ENCODE measurements around the gene RIMS1.
"Not testable (repeated sequence)": the region's sequence is repeated elsewhere in the genome, so short reads cannot be mapped to it uniquely, and the experiment has no call there.

Gene RIMS1

GRCh38 chr6:72250664-72251063, 364.3 kb downstream of the RIMS1 start:
- no peak for DNase-seq

DNA sequence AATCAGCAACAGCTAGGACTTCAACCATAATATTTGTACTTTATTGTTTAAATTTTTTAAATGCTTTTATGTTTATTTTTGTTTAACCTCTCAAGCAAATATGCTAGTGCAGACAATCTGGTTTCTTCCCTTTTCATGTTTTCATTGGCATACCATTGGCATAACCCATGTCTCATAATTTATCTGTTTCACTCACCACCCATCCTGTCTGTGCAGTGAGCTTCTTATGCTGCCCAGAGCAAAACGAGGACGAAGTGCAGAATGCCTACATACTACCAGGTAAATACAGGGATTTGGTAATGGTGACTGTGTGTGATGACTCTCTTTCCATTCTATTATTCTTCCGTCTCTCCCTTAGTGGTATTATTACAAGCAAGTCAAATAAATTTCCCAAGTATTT, 374.1 kb downstream of the RIMS1 start:
- DNase-seq, result no peak

DNA sequence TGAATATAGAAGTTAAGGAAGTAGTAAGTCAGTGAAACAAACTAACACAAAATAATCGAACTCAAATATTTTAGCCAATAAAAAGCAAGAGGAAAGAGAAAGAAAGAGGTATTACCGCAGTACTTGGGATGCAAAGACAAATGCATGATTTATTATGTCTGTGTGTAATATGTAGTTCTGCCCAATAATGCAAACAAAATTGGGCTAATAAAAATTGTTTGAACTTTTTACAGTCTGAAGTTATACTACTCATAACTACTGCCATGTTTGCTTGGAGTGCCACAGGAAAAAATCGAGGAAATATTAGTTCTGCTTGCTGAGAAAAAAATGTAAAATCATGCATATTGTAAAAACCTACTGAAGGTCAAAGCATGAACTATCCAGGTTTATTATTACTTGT, 375.2 kb downstream of the RIMS1 start:
- no peak for DNase-seq

- no peak for DNase-seq
Observed at GRCh38 chr6:72262254-72262653, 375.9 kb downstream of the RIMS1 start.

- no peak for DNase-seq
Observed at GRCh38 chr6:72267470-72267869, 381.1 kb downstream of the RIMS1 start.

DNA sequence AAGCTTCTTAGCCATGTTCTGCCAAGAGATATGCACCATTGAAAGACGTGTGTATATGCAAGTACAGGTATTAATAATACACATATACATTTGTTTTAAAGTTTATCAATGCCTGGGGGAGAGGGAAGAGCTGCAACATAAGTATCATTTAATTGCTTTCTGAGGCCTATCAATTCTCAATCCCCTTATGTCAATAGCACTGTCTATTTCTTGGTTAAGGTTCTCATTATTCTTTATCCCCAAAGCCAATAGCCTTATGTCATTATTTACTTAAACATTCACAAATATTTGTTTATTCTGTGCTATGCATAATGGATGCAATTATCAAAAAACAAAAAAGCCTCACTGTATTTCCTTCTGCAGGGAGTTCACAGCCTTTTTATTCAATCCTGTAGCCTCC, 385.2 kb downstream of the RIMS1 start:
- DNase-seq, result no peak

DNA sequence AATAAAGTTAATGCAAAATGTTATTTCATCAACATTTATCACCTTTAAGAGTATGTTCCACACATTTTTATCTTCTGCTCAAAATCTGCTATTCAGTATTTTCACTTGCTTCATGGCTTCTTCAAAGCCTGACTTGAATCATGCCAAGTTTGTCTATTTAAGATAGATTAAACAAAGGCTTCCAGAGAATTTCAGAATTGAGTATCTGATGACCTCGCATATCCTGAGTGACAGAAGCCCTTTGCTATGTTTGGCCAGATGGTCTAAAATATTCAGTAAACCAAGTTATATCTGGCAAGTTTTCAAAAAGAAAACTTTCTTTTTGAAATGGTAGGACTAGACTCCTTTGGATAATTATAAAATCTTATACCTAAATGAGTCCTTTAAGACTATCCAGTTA, 386.6 kb downstream of the RIMS1 start:
- DNase-seq, result no peak

- DNase-seq, result no peak
Observed at GRCh38 chr6:72275888-72276287, 389.5 kb downstream of the RIMS1 start.

- DNase-seq, result no peak
Observed at GRCh38 chr6:72282201-72282600, 395.9 kb downstream of the RIMS1 start.

- DNase-seq, result no peak
Observed at GRCh38 chr6:72283571-72283970, 397.2 kb downstream of the RIMS1 start.

GRCh38 chr6:72286911-72287311, 400.6 kb downstream of the RIMS1 start:
- DNase-seq, result no peak

DNA sequence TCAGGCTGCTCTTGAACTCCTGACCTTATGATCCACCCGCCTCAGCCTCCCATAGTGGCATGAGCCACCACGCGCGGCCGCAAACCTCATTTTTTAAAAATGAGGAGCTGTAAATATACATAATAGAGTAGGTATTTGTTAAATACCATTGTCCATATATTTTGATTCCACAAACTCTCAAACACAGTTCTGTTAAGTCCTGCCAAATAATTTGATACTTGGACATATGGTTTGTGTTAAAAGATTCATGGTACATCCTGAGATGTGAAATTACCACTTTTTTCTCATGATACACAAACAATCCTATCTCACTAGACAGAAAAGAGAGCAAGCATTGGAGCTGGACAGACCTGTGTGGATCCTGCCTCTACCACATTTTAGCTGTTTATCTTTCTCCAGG, 401.5 kb downstream of the RIMS1 start:
- no peak for DNase-seq

DNA sequence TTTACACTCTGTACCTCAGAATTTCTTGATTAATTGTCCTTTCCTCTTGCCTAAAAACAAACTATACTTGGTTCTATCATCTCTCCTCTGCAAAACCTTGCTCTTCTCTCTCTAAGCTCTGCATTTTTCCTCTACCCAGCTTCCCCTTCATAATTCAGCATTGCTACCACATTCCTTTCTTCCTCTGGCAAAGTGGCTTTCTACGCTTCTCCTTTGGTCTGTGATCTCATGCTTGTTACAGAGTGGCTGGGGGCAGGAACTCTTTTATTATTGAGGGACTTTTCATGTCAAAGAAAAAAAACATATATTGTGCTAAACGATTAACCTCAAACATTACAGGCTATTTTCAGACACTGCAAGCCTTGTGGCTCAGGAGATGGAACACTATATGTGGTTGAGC, 402.2 kb downstream of the RIMS1 start:
- DNase-seq, result no peak

- DNase-seq, result no peak
Observed at GRCh38 chr6:72290620-72291019, 404.3 kb downstream of the RIMS1 start.

- DNase-seq, result no peak
Observed at GRCh38 chr6:72296375-72296774, 410.0 kb downstream of the RIMS1 start.

DNA sequence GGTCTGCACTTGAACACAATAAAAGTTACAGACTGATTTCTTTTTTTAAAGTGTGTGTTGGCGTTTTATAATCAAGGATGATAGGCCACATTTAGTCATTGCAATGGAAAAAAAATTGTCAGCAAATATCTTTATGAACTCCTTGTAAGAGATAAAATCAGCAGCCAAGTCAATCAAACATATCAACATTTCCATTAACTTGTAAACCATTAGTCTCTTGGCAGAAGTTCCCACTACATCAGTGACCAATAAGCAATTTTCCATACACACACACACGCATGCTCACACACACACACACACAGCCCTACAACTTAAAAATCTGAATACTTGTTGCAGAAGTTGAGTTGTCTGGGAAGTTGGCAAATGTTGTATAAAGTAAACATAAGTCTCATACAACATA, 419.6 kb downstream of the RIMS1 start:
- DNase-seq, result no peak

DNA sequence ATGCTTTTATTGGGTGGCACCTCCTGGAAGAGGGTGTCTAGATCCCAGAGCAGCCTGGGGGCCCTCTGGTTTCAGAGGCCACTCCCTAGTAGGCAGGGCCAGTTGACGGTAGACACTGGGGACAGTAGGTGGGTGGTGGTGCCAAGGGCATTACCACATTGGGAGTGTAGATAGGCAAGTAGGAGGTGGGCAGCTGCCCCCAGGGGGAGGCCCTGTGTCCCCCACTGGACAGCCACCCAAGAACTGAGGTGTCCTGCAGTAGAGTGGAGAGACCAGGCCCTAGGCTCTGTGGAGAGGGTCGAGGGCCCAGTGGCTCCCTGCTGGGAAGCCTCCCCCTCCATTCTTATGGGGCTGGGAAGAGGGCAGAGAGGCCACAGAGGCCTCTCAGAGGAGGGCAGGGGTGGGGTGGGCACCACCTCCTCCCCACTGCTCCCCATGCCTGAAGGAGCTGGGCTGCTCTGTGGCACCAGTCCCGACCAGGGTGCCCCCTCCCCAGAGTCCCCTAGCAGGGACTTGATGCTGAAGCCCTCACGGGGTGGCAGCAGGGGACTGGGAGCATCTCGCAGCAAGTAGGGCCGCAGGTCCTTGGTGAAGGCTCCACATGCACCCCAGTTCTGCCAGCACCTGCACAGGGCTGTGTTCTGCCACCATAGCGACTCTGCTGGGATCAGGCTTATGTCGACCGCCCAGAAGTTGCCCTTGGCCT, 430.5 kb downstream of the RIMS1 start:
- no peak for DNase-seq

GRCh38 chr6:72321788-72322187, 435.4 kb downstream of the RIMS1 start:
- DNase-seq, result no peak

DNA sequence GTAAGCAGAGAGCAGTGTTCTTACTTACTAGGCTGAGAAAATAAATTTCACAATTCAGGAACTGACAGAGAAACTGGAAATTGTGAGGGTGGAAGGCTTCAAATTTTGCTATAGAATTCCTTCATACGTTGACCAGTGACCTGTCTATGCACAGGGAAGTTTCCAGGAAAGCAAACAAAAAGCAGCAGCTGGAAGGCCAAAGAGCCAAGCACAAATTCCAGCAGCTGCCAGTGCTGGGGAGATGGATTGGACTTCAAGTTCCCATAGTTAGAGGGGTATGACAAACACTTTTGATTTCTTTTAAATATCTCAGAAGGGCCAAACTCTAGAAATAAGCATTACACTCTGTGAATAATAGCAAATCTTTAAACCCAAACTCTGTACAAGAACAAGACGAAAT, 436.4 kb downstream of the RIMS1 start:
- DNase-seq, result no peak

DNA sequence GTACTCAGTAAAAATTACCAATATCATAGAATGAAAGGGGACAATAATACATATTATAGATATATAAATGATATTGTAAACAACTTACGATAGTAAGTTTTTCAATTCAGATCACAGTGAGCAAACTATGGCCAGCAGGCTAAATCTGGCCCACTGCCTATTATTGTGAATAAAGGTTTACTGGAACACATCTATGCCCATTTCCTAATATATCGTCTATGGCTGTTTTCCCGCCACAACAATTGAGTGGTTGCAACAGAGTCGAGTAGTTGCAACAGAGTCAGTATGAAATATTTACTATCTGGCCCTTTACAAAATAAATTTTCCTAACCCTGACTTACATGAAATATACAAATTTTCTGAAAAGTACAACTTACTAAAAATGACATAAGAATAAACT, 438.2 kb downstream of the RIMS1 start:
- DNase-seq, result no peak

- DNase-seq, result no peak
Observed at GRCh38 chr6:72328775-72329174, 442.4 kb downstream of the RIMS1 start.

- not testable (repeated sequence) for DNase-seq
Observed at GRCh38 chr6:72335203-72335602, 448.9 kb downstream of the RIMS1 start.

GRCh38 chr6:72348926-72349325, 462.6 kb downstream of the RIMS1 start:
- no peak for DNase-seq

DNA sequence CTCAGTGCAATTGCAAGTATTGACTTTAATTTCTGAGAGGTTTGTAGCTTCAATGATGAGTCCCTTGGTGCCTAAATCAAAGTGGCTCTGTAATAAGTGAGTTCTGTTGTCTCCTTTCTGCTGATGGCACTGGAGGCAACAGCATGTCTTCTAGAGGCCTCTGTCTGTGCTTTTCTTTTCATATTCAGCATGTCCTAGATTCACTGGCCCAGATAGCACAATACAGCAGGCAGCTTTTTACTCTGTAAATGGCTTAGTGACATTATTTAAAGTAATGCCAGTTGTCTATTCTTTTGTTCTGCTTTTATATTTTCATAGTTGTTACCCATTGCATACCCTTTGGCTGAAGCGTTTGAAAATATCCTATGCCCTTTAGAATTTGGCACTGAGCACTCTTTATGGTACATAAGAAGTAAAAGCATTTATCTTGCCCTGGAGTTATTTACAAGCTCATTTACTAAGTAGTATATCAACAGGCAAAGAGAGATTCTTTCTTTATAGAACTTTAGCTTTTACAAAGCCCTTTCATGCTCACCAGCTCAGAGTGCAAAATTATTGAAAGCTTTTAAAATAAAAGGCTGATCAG, 464.0 kb downstream of the RIMS1 start:
- no peak for DNase-seq
